Pancreas (tissue), 10 donors: ENCODE measurements around the gene SEMA6B. TPM values are rescaled to one million over a fixed set of nuclear protein-coding genes. Genes with fewer than 3 reads are reported as not detected.

Source experiments
- ATAC-seq, 4 donors: fragments of 200-7000 bp; cut with Tn5 transposase; one replicate each; pipeline versions ENCODE4 v1.8.0 to v1.9.1; 2020; ENCODE audit warnings: mild to moderate bottlenecking in 4 of 4, moderate library complexity in 4 of 4
- DNase-seq, 6 donors: peaks; one replicate each; pipeline ENCODE4 v3.0.0-alpha.2; 2020
- FAIRE-seq: peaks from 2 replicates; lab custom pipeline; 2012; peaks lifted over from hg19 to GRCh38; lab: Jason Lieb, UNC
- H3K27ac ChIP-seq, 4 donors: fragments of 200-600 bp; sonication (generic); 1 replicate in 3 of 4; 2 replicates in 1 of 4; pipeline versions ENCODE4 v1.5.0 to v1.8.0; 2020
- H3K27me3 ChIP-seq, 4 donors: fragments of 200-600 bp; one replicate each; pipeline ENCODE4 v1.8.0; 2021
- H3K36me3 ChIP-seq, 3 donors: fragments of 200-600 bp; sonication (generic) in 1 of 3; one replicate each; pipeline versions ENCODE4 v1.5.0 to v1.8.0; 2020 to 2021
- H3K4me1 ChIP-seq, 3 donors: fragments of 200-600 bp; one replicate each; pipeline ENCODE4 v1.8.0; 2021
- H3K4me3 ChIP-seq, 4 donors: fragments of 200-600 bp; sonication (generic) in 2 of 4; one replicate each; pipeline versions ENCODE4 v1.5.0 to v1.8.0; 2020 to 2021
- H3K9me3 ChIP-seq, 4 donors: fragments of 200-600 bp; one replicate each; pipeline ENCODE4 v1.8.0; 2021
- CTCF ChIP-seq, 4 donors: fragments of 200-600 bp; sonication (generic) in 3 of 4; IDR thresholded peaks; one replicate each; pipeline versions ENCODE4 v1.5.0 to v1.8.0; 2021; ENCODE audit warnings: antibody characterized with exemption in 4 of 4
- WGBS, 2 donors: extraction: QIAGEN DNeasy Blood & Tissue Kit; methylation state at CpG; one replicate each; pipeline ENCODE4 v1.1.7; 2013; 5-methylcytosine and 5-hydroxymethylcytosine counted together
- intact Hi-C, 3 donors: fragments of 100-400 bp; cut with DNase I; formaldehyde crosslinking; loops; one replicate each; pipeline versions ENCODE4 v1.11.1 to v1.14.2; 2022
- polyA plus RNA-seq, 2 donors: library from polyadenylated mRNA; stranded (reverse); fragments of 200-250 nt; gene quantifications; one replicate each; pipeline ENCODE4 v1.2.3, GENCODE V29; 2013
- total RNA-seq, 6 donors: library from RNA; stranded (reverse); fragmentation: NEBNext Ultra II Directional in 4 of 6; extraction: Animal tissue kit (Norgen Biotek cat#: 25700) in 4 of 6; gene quantifications; one replicate each; pipeline versions ENCODE4 v1.2.1 to v1.2.4, GENCODE V29; 2021 to 2023
- donor health status: healthy with polysubstance abuse.
- donor health status: DM: no; HTN: no; CAD: no; lungs with moderate emphysema.
- donor health status: DM: no; HTN: no; CAD: no.
- donor health status: control.
- donor health status: control.
- donor health status: Bipolar disorder and iron deficiency.
- donor health status: DM: yes; HTN: yes; CAD: no.
- donor health status: DM: no; HTN: no; CAD: no.
- donor health status: DM: no; HTN: no; CAD: no.
- donor health status: DM: yes; HTN: yes; CAD: no.

SEMA6B gene
- total and polyA plus RNA-seq, 8 donors = 2.2 to 4.7 (median 3.5) TPM

DNA sequence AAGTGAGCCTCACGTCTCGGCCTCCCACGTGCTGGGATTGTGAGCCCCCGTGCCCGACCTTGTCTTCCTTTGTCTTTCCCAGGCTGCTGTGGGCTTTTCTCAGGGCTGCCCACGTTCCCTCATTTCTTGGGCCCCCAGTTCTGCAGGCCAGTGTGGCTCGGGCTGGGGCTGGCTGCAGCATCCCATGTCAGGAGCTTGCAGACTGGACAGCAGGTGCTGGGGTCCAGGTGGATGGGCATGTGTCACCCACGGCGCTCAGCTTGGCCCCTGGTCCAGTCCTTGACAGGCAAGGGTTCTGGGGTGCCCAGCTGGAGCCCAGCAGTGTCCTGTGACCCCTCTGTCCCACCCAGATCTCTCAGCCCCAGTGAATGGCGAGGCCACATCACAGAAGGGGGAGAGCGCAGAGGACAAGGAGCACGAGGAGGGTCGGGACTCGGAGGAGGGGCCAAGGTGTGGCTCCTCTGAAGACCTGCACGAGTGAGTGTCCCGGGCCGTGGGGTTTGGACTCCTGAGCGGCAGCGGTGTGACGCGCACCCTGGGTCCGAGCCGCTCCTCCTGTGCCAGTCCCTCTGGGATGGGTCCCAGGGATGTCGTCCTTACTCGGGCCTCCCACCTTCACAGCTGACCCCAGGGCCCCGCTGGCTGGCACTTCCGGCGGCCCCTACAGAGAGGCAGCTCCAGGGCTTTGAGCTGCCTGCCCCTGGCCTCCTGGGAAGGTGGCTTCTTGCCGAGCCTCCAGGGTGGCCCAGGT, 58.5 kb downstream of the SEMA6B start:
- Histone ChIP-seq H3K27me3 (no peaks in the 10 kb centered on the region), H3K27ac (no peak overlapping the region), H3K4me3 (no peak overlapping the region), H3K9me3 (no peaks in the 10 kb centered on the region), H3K4me1 (no peaks in the 10 kb centered on the region), H3K36me3 (peaks cover 0 to 10% (median 4%) of the 10 kb centered on the region in 3 donors)
- intact Hi-C loops = no loop called here
- TF ChIP-seq CTCF (IDR thresholded peaks at IDR 0.05) = no peak
- FAIRE-seq (no peak), DNase-seq (no peak), ATAC-seq (no peak)
- 94 to 96% methylated on average over 26 to 29 of the region's 29 CpGs for WGBS, 2 donors

DNA sequence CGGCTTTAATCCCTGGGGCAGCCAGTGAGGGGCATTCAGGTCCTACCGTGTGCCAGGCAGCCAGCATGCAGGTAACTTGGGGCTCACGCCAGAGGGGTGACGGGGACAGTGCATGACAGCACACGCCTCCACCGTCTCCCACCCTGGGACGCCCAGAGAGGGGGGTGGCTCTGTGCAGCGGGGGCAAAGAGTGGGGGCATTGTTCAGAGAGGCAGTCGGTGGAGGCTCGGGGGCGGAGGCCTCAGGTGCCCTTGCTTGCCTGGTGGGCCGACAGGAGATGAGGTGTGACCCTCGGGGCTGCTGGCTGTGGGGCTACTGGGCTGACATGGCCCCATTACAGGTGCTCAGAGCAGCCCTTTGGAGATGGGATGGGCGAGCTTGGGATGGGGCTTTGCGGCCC, 59.6 kb downstream of the SEMA6B start:
- DNase-seq = no peak
- no peaks in the 10 kb centered on the region for H3K27me3 ChIP-seq
- no peak overlapping the region for H3K27ac ChIP-seq
- ATAC-seq = no peak
- no peak for FAIRE-seq
- intact Hi-C loops = no loop called here
- no peak for TF ChIP-seq CTCF (IDR thresholded peaks at IDR 0.05)
- H3K4me3 ChIP-seq = no peak overlapping the region
- 95 to 96% methylated on average over 15 of the region's 15 CpGs for WGBS, 2 donors
- H3K36me3 ChIP-seq = peaks cover 0 to 15% (median 4%) of the 10 kb centered on the region in 3 donors
- no peaks in the 10 kb centered on the region for H3K9me3 ChIP-seq
- H3K4me1 ChIP-seq = no peaks in the 10 kb centered on the region

DNA sequence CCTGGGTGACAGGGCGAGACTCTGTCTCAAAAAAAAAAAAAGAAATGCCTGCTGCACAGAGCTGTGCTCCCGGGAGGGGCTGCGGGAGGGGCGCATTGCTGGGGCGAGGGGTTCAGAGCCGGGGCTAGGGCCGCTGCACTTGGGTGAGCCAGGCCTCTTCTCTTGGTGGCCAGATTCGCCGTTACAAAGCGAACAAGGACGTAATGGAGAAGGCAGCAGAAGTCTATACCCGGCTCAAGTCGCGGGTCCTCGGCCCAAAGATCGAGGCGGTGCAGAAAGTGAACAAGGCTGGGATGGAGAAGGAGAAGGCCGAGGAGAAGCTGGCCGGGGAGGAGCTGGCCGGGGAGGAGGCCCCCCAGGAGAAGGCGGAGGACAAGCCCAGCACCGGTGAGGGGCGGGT, 60.2 kb downstream of the SEMA6B start:
- peaks cover 0 to 16% (median 5%) of the 10 kb centered on the region in 3 donors for H3K36me3 ChIP-seq
- WGBS, 2 donors = 96% methylated on average over 23 of the region's 23 CpGs
- H3K4me1 ChIP-seq = no peaks in the 10 kb centered on the region
- FAIRE-seq (no peak), DNase-seq (no peak), ATAC-seq (no peak)
- no peaks in the 10 kb centered on the region for H3K27me3 ChIP-seq
- no peak overlapping the region for H3K27ac ChIP-seq
- TF ChIP-seq CTCF (IDR thresholded peaks at IDR 0.05) = no peak
- H3K9me3 ChIP-seq = no peaks in the 10 kb centered on the region
- intact Hi-C loops = no loop called here
- H3K4me3 ChIP-seq = no peak overlapping the region

DNA sequence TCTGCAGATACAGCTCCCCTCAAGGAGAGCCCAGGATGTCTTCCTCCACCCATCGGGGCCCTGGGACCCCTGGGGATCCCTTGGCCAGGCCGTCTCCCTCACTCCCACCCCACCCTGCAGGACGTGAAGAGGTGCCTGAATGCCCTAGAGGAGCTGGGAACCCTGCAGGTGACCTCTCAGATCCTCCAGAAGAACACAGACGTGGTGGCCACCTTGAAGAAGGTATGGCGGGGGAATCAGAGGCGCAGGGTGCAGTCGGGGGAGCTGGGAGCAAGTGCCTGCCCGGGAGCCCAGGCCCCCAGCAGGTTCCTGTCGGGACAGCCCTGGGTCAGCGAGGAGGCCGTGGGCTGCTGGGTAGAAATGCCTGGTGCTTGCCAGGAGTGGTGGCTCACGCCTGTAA, 60.8 kb downstream of the SEMA6B start:
- Histone ChIP-seq H3K27me3 (no peaks in the 10 kb centered on the region), H3K4me3 (no peak overlapping the region), H3K36me3 (peaks cover 4 to 22% (median 12%) of the 10 kb centered on the region in 3 donors), H3K9me3 (no peaks in the 10 kb centered on the region), H3K27ac (no peak overlapping the region), H3K4me1 (no peaks in the 10 kb centered on the region)
- WGBS, 2 donors = 96 to 97% methylated on average over 12 of the region's 12 CpGs
- no peak for FAIRE-seq
- TF ChIP-seq CTCF (IDR thresholded peaks at IDR 0.05) = no peak
- DNase-seq = no peak
- no peak for ATAC-seq
- intact Hi-C loops = no loop called here

DNA sequence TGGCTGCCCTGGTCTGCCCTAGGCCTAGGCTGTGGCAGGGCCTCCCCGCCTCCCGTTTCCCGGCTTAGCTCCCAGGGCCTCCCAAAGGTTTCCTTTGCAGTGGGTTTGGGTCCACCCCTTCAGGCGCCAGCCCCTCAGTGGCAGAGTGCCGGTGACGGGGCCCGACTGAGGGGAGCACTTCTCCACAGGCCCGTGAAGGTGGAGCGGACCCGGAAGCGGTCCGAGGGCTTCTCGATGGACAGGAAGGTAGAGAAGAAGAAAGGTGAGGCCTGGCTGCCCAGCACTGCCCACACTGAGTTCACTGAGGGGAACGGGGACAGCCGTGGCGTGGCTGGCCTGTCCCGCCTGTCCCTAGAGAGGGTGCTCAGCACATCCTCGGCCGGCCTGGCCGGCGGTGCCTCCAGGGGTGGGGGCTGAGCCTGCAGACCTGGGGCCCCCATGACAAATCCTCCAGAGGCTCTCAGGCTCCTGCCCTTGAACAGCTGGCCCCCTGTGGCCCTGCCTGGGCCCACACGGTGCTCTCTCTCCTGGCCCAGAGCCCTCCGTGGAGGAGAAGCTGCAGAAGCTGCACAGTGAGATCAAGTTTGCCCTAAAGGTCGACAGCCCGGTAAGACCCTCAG, 61.6 kb downstream of the SEMA6B start:
- no peak for FAIRE-seq
- WGBS, 2 donors = 92 to 93% methylated on average over 25 of the region's 25 CpGs
- no peak for ATAC-seq
- no peaks in the 10 kb centered on the region for H3K9me3 ChIP-seq
- no peak overlapping the region for H3K4me3 ChIP-seq
- intact Hi-C loops = no loop called here
- TF ChIP-seq CTCF (IDR thresholded peaks at IDR 0.05) = no peak
- H3K4me1 ChIP-seq = no peaks in the 10 kb centered on the region
- peak in 3 of 6 donors; percentile 23 to 69 (median 50) for DNase-seq
- H3K36me3 ChIP-seq = peaks cover 4 to 26% (median 12%) of the 10 kb centered on the region in 3 donors
- H3K27ac ChIP-seq = no peak overlapping the region
- H3K27me3 ChIP-seq = no peaks in the 10 kb centered on the region
